Measurements from ENCODE around the gene SEPTIN5.

DNA sequence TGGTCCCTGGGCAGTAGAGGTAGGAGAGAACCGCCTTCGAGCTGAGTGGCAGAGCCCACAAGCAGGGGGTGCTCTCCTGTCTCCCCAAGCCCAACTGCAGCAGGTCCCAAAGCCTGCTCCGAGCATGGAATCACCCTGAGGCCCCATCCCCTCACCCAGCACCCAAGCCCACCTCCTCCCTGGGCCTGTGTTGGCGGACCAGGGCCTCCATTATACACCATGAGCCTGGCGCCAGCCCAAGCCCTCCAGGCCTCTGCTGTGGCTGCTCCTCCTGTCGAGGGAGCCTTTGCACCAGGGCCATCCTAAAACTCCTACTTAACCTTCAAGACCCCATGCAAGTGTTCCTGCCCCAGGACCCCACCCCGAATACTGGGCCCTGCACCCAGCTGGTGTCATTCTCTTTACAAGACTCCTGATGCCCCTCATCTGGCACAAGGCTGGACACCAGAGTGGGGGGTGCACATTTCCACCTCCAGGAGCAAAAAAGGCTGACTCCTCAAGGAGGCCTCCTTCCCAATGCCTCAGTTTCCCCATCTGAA lies 25.7 kb downstream of the SEPTIN5 start:
- no peak for TF ChIP-seq EP300 (IDR thresholded peaks at IDR 0.05)
- TF ChIP-seq, protein P1, sequence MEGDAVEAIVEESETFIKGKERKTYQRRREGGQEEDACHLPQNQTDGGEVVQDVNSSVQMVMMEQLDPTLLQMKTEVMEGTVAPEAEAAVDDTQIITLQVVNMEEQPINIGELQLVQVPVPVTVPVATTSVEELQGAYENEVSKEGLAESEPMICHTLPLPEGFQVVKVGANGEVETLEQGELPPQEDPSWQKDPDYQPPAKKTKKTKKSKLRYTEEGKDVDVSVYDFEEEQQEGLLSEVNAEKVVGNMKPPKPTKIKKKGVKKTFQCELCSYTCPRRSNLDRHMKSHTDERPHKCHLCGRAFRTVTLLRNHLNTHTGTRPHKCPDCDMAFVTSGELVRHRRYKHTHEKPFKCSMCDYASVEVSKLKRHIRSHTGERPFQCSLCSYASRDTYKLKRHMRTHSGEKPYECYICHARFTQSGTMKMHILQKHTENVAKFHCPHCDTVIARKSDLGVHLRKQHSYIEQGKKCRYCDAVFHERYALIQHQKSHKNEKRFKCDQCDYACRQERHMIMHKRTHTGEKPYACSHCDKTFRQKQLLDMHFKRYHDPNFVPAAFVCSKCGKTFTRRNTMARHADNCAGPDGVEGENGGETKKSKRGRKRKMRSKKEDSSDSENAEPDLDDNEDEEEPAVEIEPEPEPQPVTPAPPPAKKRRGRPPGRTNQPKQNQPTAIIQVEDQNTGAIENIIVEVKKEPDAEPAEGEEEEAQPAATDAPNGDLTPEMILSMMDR (IDR thresholded peaks at IDR 0.05) = no peak
- TF ChIP-seq POLR2A (IDR thresholded peaks at IDR 0.05) = no peak
- no peak for TF ChIP-seq POLR2AphosphoS5 (IDR thresholded peaks at IDR 0.05)

All from gastroesophageal sphincter (tissue), 3 donors.